HCT116 (cell line): ENCODE results near the gene SEMA5A. TPM values are rescaled to one million over a fixed set of nuclear protein-coding genes. Genes with fewer than 3 reads are reported as not detected.

Experiments used
- ATAC-seq: fragments of 200-7000 bp; cut with Tn5 transposase; 2 replicates; pipeline ENCODE4 v1.9.1; 2020; ENCODE audit warnings: mild to moderate bottlenecking, moderate library complexity
- BruUV-seq: library from RNA; stranded (reverse); fragments of 400-500 nt; replicated peaks from 2 replicates; lab custom pipeline; 2021; lab: Mats Ljungman, UMichigan
- CTCF ChIA-PET: fragments of 300-600 bp; sonication (Branson Sonifier 250); formaldehyde crosslinking; loops from one replicate; lab custom pipeline; 2021; ENCODE audit warnings: antibody characterized with exemption; lab: Charles Lee
- POLR2A ChIA-PET: fragments of 300-600, 350-600 bp; sonication (Branson Sonifier 250); formaldehyde crosslinking; loops from one replicate; lab custom pipeline; 2021; ENCODE audit warnings: antibody characterized with exemption; lab: Charles Lee
- RAD21 ChIA-PET, 2 experiments: fragments of 300-600 bp; sonication (Branson Sonifier 250); formaldehyde crosslinking; loops; one replicate each; lab custom pipeline; 2023; ENCODE audit warnings: low total read pairs in 2 of 2; ENCODE audit not compliant: uncharacterized antibody in 2 of 2, unreplicated experiment in 2 of 2, low non-redundant PET in 1 of 2; lab: Charles Lee
- DNase-seq: peaks from one replicate; pipeline ENCODE4 v3.0.0-alpha.2; 2010; ENCODE audit warnings: low read depth, low spot score
- H2AFZ ChIP-seq: fragments of 200-600 bp; shearing (Covaris generic), sonication (generic); 2 replicates; pipeline ENCODE4 v1.6.1; 2017; ENCODE audit warnings: low read depth, mixed run types, mixed read lengths, antibody characterized with exemption, low read length; ENCODE audit not compliant: poor library complexity, severe bottlenecking
- H3K27ac ChIP-seq: 2 replicates; pipeline ENCODE4 v1.5.1; 2012; ENCODE audit warnings: low read depth, low read length
- H3K27me3 ChIP-seq: fragments of 200-600 bp; sonication (generic); 2 replicates; pipeline ENCODE4 v1.6.1; 2016; ENCODE audit warnings: mixed run types, low read length, mixed read lengths; ENCODE audit not compliant: insufficient read depth
- H3K36me3 ChIP-seq, 2 experiments: fragments of 200-500 bp in 1 of 2; fragments of 200-600 bp in 1 of 2; sonication (Bioruptor generic) in 1 of 2; sonication (generic) in 1 of 2; 2 replicates each; pipeline versions ENCODE4 v1.5.1 to v1.6.1; 2014 to 2016; ENCODE audit warnings: low read length in 2 of 2, inconsistent platforms in 1 of 2, mixed read lengths in 1 of 2, mixed run types in 1 of 2; ENCODE audit not compliant: insufficient read depth in 2 of 2, control insufficient read depth in 1 of 2
- H3K4me1 ChIP-seq, 2 experiments: fragments of 200-600 bp in 1 of 2; sonication (generic) in 1 of 2; 2 replicates each; pipeline versions ENCODE4 v1.5.1 to v1.6.1; 2012 to 2017; ENCODE audit warnings: low read length in 2 of 2, inconsistent platforms in 1 of 2, mild to moderate bottlenecking in 1 of 2, mixed read lengths in 1 of 2, mixed run types in 1 of 2, moderate library complexity in 1 of 2; ENCODE audit not compliant: insufficient read depth in 2 of 2, control insufficient read depth in 1 of 2
- H3K4me2 ChIP-seq: fragments of 200-600 bp; sonication (generic); 2 replicates; pipeline ENCODE4 v1.6.1; 2017; ENCODE audit warnings: mixed run types, low read length, mixed read lengths
- H3K4me3 ChIP-seq, 2 experiments: fragments of 200-600 bp in 1 of 2; sonication (generic) in 1 of 2; replicated peaks in 1 of 2; 2 replicates each; pipeline ENCODE4 v1.5.1; 2011 to 2016; ENCODE audit warnings: low read length in 2 of 2, control low read depth in 1 of 2, low read depth in 1 of 2, mild to moderate bottlenecking in 1 of 2, mixed read lengths in 1 of 2, mixed run types in 1 of 2
- H3K79me2 ChIP-seq: fragments of 200-600 bp; sonication (generic); 2 replicates; pipeline ENCODE4 v1.6.1; 2017; ENCODE audit warnings: mild to moderate bottlenecking, mixed run types, low read length, moderate library complexity, mixed read lengths; ENCODE audit not compliant: insufficient read depth
- H3K9ac ChIP-seq: fragments of 200-600 bp; sonication (generic); 2 replicates; pipeline ENCODE4 v1.6.1; 2016; ENCODE audit warnings: low read length, mixed read lengths
- H3K9me2 ChIP-seq: fragments of 200-600 bp; sonication (generic), shearing (Covaris generic); 2 replicates; pipeline ENCODE4 v1.6.1; 2017; ENCODE audit warnings: mixed run types, mild to moderate bottlenecking, moderate library complexity; ENCODE audit not compliant: insufficient read depth
- H3K9me3 ChIP-seq, 2 experiments: fragments of 200-500 bp in 1 of 2; fragments of 200-600 bp in 1 of 2; sonication (Bioruptor generic) in 1 of 2; sonication (generic) in 1 of 2; 2 replicates each; pipeline ENCODE4 v1.6.1; 2014 to 2017; ENCODE audit warnings: low read length in 2 of 2, mixed read lengths in 2 of 2, inconsistent platforms in 1 of 2, low read depth in 1 of 2, mild to moderate bottlenecking in 1 of 2, mixed run types in 1 of 2, moderate library complexity in 1 of 2; ENCODE audit not compliant: control insufficient read depth in 1 of 2, insufficient read depth in 1 of 2
- H4K20me1 ChIP-seq: fragments of 200-600 bp; sonication (generic), shearing (Covaris generic); 2 replicates; pipeline ENCODE4 v1.6.1; 2017; ENCODE audit warnings: mixed run types, mild to moderate bottlenecking, moderate library complexity; ENCODE audit not compliant: insufficient read depth
- CBX3 ChIP-seq: IDR thresholded peaks from 2 replicates; pipeline ENCODE4 v1.6.1; 2012; ENCODE audit warnings: low read depth
- CEBPB ChIP-seq: IDR thresholded peaks from 2 replicates; pipeline ENCODE4 v1.6.1; 2012; ENCODE audit warnings: low read depth
- CTCF ChIP-seq, 3 experiments: fragments of 200-600 bp in 1 of 3; sonication (generic) in 1 of 3; IDR thresholded peaks in 2 of 3; conservative IDR thresholded peaks in 1 of 3; 2 replicates each; pipeline ENCODE4 v1.5.1; 2012 to 2017; ENCODE audit warnings: low read depth in 2 of 3, low read length in 2 of 3, antibody characterized with exemption in 1 of 3, borderline replicate concordance in 1 of 3, control low read depth in 1 of 3, mild to moderate bottlenecking in 1 of 3, mixed read lengths in 1 of 3, mixed run types in 1 of 3, moderate library complexity in 1 of 3; ENCODE audit not compliant: insufficient read depth in 1 of 3
- EGR1 ChIP-seq: IDR thresholded peaks from 2 replicates; pipeline ENCODE4 v1.6.1; 2012; ENCODE audit warnings: low read depth
- ELF1 ChIP-seq: IDR thresholded peaks from 2 replicates; pipeline ENCODE4 v1.6.1; 2012; ENCODE audit warnings: low read depth, borderline replicate concordance
- FOSL1 ChIP-seq: IDR thresholded peaks from 2 replicates; pipeline ENCODE4 v1.6.1; 2012; ENCODE audit warnings: low read depth
- JUND ChIP-seq: IDR thresholded peaks from 2 replicates; pipeline ENCODE4 v1.6.1; 2012
- MAX ChIP-seq: IDR thresholded peaks from 2 replicates; pipeline ENCODE4 v1.6.1; 2012
- RAD21 ChIP-seq: IDR thresholded peaks from 2 replicates; pipeline ENCODE4 v1.6.1; 2012; ENCODE audit warnings: low read depth, mild to moderate bottlenecking
- REST ChIP-seq: IDR thresholded peaks from 2 replicates; pipeline ENCODE4 v1.6.1; 2012; ENCODE audit warnings: low read depth
- SIN3A ChIP-seq: IDR thresholded peaks from 2 replicates; pipeline ENCODE4 v1.6.1; 2012; ENCODE audit warnings: low read depth
- SRF ChIP-seq: IDR thresholded peaks from 2 replicates; pipeline ENCODE4 v1.6.1; 2012; ENCODE audit warnings: low read depth
- TCF7L2 ChIP-seq: IDR thresholded peaks from 2 replicates; pipeline ENCODE4 v1.7.0; 2011; ENCODE audit warnings: borderline replicate concordance, inconsistent platforms; ENCODE audit not compliant: insufficient read depth, insufficient read length; ENCODE audit errors: extremely low read depth
- ZBTB33 ChIP-seq: IDR thresholded peaks from 2 replicates; pipeline ENCODE4 v1.6.1; 2011; ENCODE audit warnings: mild to moderate bottlenecking, low read length, moderate library complexity; ENCODE audit not compliant: insufficient replicate concordance; ENCODE audit errors: extremely low read depth
- ZFX ChIP-seq: fragments of 450-650 bp; IDR thresholded peaks from 2 replicates; pipeline ENCODE4 v1.6.1; 2017
- ZNF274 ChIP-seq: fragments of 200-500 bp; sonication (Bioruptor generic); IDR thresholded peaks from 2 replicates; pipeline ENCODE4 v1.6.1; 2014; ENCODE audit warnings: mild to moderate bottlenecking, low read depth, low read length, inconsistent platforms
- intact Hi-C: fragments of 100-400 bp; cut with micrococcal nuclease; formaldehyde crosslinking; loops from 2 replicates; pipeline ENCODE4 v1.10.0; 2022
- total RNA-seq: library from RNA; stranded (reverse); gene quantifications from one replicate; pipeline ENCODE4 v1.2.1, GENCODE V29; 2021; ENCODE audit not compliant: unreplicated experiment

The SEMA5A gene
- total RNA-seq, 1 experiment from 2014 or later, result 0.02 TPM

- POLR2A ChIA-PET, result no interaction called here
- H3K4me3 ChIP-seq, result no peak overlapping the region
- no peaks in the 10 kb centered on the region for H3K4me1 ChIP-seq
- TF ChIP-seq SIN3A (no peak), TCF7L2 (no peak), CEBPB (no peak), CBX3 (no peak), JUND (no peak), SRF (no peak), ELF1 (no peak), MAX (no peak), ZBTB33 (no peak), FOSL1 (no peak), RAD21 (no peak), REST (no peak), ZFX (no peak), EGR1 (no peak), ZNF274 (no peak), CTCF (IDR thresholded peaks at IDR 0.05 in 2 of 3, conservative IDR thresholded peaks at IDR 0.05 in 1 of 3; ENCODE audit: borderline replicate concordance in 1 of 3, insufficient read depth in 1 of 3, low read depth in 2 of 3, low read length in 2 of 3) (no peak)
- H3K79me2 ChIP-seq, result no peaks in the 10 kb centered on the region
- H3K4me2 ChIP-seq, result no peak overlapping the region
- peaks cover 0 to 21% of the 10 kb centered on the region in 2 experiments; a peak in 2 of 4 replicates for H3K9me3 ChIP-seq
- CTCF ChIA-PET, result no interaction called here
- DNase-seq (no peak), ATAC-seq (no peak)
- no peaks in the 10 kb centered on the region for H3K36me3 ChIP-seq
- no peak overlapping the region for H2AFZ ChIP-seq
- intact Hi-C loops, result no loop called here
- RAD21 ChIA-PET, result no interaction called here
- BruUV-seq, result no TSS peak
- no peaks in the 10 kb centered on the region for H3K9me2 ChIP-seq
- H3K9ac ChIP-seq, result no peak overlapping the region
- no peaks in the 10 kb centered on the region for H4K20me1 ChIP-seq
- H3K27ac ChIP-seq, result no peak overlapping the region
- no peaks in the 10 kb centered on the region for H3K27me3 ChIP-seq
Measured at GRCh38 chr5:9282211-9282610, 263.7 kb downstream of the SEMA5A start.
